NCI-H2227 treated with DMSO at 0.1 percent for 48 hours (cell line): Measurements from ENCODE around the gene DSCAML1.

Source experiments
- DNase-seq: peaks from one replicate; lab custom pipeline; 2025; lab: John Stamatoyannopoulos, UW

The DSCAML1 gene, protein sequence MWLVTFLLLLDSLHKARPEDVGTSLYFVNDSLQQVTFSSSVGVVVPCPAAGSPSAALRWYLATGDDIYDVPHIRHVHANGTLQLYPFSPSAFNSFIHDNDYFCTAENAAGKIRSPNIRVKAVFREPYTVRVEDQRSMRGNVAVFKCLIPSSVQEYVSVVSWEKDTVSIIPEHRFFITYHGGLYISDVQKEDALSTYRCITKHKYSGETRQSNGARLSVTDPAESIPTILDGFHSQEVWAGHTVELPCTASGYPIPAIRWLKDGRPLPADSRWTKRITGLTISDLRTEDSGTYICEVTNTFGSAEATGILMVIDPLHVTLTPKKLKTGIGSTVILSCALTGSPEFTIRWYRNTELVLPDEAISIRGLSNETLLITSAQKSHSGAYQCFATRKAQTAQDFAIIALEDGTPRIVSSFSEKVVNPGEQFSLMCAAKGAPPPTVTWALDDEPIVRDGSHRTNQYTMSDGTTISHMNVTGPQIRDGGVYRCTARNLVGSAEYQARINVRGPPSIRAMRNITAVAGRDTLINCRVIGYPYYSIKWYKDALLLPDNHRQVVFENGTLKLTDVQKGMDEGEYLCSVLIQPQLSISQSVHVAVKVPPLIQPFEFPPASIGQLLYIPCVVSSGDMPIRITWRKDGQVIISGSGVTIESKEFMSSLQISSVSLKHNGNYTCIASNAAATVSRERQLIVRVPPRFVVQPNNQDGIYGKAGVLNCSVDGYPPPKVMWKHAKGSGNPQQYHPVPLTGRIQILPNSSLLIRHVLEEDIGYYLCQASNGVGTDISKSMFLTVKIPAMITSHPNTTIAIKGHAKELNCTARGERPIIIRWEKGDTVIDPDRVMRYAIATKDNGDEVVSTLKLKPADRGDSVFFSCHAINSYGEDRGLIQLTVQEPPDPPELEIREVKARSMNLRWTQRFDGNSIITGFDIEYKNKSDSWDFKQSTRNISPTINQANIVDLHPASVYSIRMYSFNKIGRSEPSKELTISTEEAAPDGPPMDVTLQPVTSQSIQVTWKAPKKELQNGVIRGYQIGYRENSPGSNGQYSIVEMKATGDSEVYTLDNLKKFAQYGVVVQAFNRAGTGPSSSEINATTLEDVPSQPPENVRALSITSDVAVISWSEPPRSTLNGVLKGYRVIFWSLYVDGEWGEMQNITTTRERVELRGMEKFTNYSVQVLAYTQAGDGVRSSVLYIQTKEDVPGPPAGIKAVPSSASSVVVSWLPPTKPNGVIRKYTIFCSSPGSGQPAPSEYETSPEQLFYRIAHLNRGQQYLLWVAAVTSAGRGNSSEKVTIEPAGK (N-terminal part only)

DNA sequence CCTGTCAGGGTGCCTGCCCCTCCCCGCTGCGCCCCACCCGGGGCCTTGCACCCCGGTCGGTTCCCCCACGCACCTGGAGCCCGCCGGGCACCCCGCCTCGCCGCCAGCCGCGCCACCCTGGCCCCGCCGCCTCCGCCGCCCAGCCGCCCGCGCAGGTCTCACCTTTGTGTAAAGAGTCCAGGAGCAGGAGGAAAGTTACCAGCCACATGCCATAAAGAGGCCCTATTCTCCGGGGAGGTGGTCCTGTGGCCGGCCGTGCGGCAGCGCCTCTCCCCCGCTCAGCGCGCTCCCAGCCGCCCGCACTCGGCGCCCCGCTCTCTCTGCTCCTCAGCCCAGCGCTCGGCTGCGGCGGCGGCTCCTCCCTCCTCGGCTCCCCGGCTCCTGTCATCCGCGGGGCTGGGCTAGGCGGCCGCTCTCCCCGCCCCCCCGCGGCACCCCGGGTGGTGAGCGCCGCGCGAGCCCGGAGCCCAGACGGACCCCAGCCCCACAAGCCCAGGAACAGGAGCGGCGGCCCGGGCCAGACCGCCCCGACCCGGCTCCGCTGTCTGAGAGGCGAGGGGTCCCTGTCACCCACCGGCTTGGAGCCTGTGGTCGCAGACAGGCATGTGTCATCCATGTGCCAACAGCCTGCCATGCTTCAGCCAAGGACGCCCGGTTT is at the start of gene DSCAML1:
Gene DSCAML1 (minus strand): TSS at position 345 of the 658 bp plus-strand sequence. CDS start 137 bp downstream, at position 208.
- no peak for DNase-seq

DNA sequence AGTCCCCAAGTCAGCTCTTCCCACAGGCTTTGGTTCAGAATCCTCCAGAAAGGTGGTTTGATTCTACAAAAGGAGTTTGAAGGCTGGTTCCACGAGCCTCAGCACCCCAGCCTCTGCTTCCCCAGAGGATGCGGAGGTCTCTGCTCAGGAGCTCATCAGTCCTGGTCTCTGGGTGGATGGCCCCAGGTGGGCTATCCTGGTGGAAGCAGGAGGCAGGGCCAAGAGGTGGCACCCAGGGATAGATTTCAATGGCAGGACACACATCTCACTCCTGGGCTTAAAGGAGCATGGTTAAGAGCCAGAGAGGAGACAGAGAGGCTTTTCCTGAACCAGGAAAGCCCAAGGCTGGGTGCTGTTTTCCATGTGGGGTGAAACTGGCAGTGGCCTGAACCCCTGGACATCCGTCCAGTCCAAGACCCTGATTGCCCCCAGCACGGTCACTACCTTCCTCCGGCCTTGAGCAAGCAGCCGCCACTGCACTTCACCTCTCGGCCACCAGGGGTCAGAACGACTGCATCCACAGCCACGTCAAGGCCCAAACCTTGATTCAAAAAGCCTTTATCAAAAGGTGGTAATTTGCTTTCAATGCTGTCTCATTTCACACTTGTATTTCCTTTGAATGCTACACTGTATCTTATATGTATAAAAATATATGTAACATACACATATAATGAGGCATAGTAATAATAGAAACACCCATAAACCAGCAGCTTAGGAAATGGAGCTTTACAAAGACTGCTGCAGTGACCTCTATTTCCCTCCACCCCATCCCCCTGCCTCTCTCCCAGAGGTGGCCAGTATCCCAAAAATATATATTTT is 46.9 kb upstream of the DSCAML1 start:
- peak; percentile 31 for DNase-seq

- DNase-seq = no peak
Measured at GRCh38 chr11:117842131-117842941, 45.3 kb upstream of the DSCAML1 start.

DNA sequence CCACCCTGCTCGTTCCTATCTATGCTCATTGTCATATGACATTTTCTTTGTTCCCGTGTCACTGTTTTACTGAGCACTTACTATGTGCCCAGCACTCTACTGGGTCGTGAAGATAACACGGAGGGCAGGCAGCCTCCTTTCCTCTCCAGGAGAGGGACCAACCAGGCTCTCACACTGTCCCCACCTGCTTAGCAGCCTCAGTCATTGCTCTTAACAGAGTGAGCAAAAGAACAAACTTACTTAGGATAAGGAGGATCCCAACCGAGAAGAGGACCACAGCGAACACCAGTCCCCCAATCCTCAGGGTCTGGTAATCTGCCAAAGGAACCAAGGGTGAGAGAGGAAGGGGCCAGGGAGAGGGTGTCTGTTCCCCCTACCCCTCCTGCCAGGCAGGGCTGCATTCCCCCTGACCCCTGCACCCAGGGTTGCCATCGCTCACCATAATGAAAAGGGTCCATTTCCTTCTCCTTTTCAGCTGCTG is 44.6 kb upstream of the DSCAML1 start:
- DNase-seq = no peak

GRCh38 chr11:117840881-117841550 is 44.0 kb upstream of the DSCAML1 start:
- DNase-seq = no peak

DNA sequence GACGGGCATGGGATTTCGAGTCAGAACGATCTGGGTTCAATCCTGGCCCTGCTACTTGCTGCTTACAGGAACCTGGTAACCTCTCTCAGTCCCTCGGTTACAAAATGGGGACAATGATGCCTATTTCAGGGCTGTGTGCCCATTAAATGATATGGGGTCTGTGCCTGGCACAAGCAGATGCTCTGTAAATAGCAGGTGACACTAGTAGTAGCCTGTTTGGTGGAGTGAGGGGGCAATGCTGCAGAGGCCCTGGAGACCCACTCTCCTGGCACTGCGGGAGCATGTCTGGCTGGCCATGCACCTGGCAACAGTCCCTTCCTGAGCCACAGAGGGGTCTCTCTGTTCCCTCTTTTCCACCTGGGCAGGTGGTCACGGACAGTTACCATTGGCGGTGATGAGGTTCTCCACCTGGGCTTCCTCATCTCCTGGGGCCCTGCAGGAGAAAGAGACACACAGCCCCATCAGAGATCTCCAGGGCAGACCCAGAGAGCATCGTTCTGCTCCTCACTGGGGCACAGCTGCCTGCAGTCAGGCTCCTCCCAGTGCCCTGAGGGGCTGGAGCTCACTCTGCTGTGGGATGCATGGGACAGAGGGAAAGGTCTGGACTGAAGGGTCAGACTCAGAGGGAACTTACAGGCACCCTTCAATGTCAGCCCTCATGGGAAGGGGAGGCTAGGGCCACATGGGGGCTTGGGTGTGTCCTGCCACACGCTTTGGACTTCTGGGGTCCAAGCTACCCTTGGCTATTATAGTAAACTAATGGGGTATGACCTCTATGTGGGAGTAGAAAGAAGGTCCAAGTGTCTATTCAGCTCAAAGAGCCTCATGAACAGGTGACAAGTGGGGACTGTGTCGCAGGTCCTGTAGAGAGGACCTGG is 43.2 kb upstream of the DSCAML1 start:
- DNase-seq = no peak

DNA sequence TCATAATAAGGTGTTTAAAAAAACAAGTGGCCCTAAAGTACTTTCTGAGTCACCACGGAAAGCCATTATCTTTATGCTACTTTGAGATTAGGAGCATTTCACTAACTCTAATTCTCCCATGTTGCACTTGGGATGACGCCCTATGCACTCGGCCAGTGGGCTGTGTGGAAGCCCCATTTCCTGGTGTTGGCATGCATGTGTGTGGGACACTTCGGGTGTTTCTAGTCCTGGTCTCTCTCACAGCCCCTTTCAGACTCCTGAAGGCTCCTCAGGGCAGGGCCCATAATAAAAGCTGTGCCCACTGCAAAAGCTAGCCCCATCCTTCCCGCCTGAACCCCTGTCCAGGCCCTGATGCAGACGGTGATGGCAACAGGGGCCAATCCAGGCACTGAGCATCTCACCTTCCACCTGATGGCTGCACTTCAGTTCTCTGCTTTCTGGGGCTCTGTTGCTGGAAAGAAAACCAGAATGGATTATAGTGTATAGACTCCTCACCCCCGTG is 42.4 kb upstream of the DSCAML1 start:
- DNase-seq = no peak

DNA sequence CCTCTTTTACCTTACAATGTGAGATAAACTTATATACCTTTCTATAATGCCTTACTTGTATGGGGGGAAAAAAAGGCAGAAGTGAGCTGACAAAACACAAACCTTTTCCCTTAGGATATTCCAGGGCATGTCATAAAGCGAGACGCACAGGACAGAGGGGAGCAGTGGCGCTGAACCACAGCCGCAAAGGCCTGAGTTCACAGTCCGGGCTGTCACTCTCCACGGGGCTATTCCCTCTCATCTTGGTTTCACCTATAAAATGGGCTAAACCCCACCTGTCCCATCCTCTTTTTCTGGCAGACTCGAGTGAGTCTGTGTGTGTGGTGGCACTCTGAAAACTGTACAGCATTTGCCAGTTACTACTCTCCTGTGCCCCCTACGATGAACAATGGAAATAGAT is 41.9 kb upstream of the DSCAML1 start:
- DNase-seq = no peak

DNA sequence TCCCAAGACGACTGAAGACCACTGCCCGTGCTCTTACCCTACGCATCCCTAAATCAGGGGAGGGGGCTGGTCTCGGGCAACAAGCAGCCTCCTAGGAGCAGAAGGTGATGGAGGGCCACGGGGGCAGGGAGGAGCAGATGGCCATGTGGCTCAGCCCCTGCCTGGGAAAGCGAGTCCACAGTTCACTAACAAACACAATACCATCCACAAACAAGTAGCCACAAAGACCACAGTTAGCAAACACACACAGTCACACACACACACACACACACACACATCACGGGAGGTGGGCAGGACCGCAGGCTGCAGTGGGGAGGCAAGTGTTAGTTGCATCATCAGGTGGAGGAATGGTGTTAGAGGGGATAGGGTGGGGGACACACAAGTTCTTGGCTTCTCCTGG is 40.8 kb upstream of the DSCAML1 start:
- DNase-seq = no peak

- no peak for DNase-seq
Measured at GRCh38 chr11:117837070-117837776, 40.2 kb upstream of the DSCAML1 start.

DNA sequence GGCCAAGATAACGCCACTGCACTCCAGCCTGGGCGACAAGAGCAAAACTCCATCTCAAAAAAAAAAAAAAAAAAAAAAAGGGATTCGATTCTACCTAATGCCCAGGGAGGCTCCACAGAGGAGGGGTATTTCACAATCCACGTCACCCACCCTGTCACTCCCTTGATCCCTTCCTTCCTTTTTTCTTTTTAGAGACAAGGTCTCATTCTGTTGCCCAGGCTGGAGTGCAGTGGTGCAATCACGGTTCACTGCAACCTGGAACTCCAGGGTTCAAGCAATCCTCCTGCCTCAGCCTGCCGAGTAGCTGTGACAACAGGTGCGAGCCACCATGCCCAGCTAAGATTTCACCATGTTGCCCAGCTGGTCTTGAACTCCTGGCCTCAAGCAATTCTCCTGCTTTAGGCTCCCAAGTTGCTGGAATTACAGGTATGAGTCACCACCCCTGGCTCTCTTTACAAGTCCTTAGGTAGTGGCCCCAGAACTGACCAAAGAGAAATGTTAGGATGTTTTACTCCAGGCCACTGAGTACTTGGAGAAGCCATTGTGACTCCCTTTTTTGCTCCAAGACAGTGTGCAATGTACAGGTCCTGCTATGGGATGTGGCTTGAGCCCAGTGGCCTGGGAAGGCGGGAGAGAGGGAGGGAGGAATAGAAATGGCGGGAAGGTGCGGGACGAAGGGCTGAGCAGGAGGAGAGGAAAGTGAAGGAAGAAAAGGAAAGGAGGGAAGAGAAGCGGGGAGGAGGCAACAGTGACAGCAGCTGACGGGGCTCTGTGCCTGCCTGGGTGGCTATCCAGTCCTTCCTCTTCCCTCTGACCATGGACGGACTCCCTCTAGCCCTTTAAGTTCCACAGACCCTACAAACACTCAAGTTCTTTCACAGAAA is 39.3 kb upstream of the DSCAML1 start:
- no peak for DNase-seq

GRCh38 chr11:117835576-117835975 is 38.6 kb upstream of the DSCAML1 start:
- DNase-seq = no peak

DNA sequence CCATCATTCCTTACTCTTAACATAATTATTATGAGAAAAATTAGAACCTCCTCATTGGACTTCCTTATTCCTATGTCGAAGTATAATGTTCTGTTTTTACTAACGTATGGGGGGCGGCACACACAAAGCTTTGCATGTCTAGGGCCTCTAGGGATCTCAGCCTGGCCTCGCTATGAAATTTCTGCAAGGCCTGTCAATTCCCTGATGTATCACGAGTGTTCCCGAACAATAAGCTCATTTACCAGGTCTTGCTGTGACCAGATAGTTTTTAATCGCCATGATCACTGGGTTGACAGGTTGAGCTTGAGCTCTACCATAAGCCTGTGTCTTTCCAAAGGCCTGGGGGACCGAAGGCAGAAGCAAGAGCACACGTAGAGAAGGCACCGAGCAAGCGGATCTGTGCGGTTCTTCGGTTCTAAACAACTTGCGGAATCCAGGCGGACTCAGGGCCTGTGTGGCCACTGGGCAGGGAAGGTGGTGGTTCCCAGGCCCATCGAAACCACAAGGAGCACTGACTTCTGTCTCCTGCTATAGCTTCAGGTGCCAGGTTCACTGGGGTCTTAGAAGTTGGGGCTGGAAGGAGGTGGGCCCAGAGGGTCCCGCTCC is 37.9 kb upstream of the DSCAML1 start:
- DNase-seq = no peak

- no peak for DNase-seq
Measured at GRCh38 chr11:117834068-117834810, 37.2 kb upstream of the DSCAML1 start.

- DNase-seq = peak; percentile 39
Measured at GRCh38 chr11:117833401-117833891, 36.4 kb upstream of the DSCAML1 start.
